ENCODE data around the gene ZCWPW1.

- TF ChIP-seq RFX5 (IDR thresholded peaks at IDR 0.05; ENCODE audit: borderline replicate concordance, low read depth, low read length), result no peak
- TF ChIP-seq CTCF (IDR thresholded peaks at IDR 0.05; ENCODE audit: control extremely low read depth in 1 of 3, insufficient read depth in 1 of 3, low read depth in 1 of 3, low read length in 3 of 3), result no peak
- TF ChIP-seq POLR2A (IDR thresholded peaks at IDR 0.05; ENCODE audit: control extremely low read depth in 1 of 2, low read depth in 2 of 2, low read length in 2 of 2), result no peak
- TF ChIP-seq CTBP2 (IDR thresholded peaks at IDR 0.05; ENCODE audit: borderline replicate concordance, insufficient read depth, insufficient read length, low read length), result no peak
- no peak for TF ChIP-seq MAX (IDR thresholded peaks at IDR 0.05)
- TF ChIP-seq SP2 (IDR thresholded peaks at IDR 0.05; ENCODE audit: low read length), result no peak
- no peak for TF ChIP-seq EZH2 (IDR thresholded peaks at IDR 0.05; ENCODE audit: low read depth, low read length, severe bottlenecking)
- no peak for TF ChIP-seq SRF (IDR thresholded peaks at IDR 0.05; ENCODE audit: low read depth, low read length)
- TF ChIP-seq CBX5 (IDR thresholded peaks at IDR 0.05; ENCODE audit: low read depth, low read length), result no peak
- no peak for TF ChIP-seq RAD21 (IDR thresholded peaks at IDR 0.05 in 1 of 2, conservative IDR thresholded peaks at IDR 0.05 in 1 of 2; ENCODE audit: low read depth in 2 of 2, low read length in 2 of 2)
Measured at GRCh38 chr7:100413889-100414288, 14.6 kb downstream of the ZCWPW1 start.
